ELF-1 (cell line): Measurements from ENCODE around the gene PDXDC1.
A peak's percentile ranks its signal among the peaks of the same experiment; 100 is the strongest.
"Not testable (repeated sequence)": the region's sequence is repeated elsewhere in the genome, so short reads cannot be mapped to it uniquely, and the experiment has no call there.

Experiments
- DNase-seq: peaks from one replicate; pipeline ENCODE4 v3.0.0-alpha.2; 2016; ENCODE audit warnings: low read depth, low spot score

Gene PDXDC1

DNA sequence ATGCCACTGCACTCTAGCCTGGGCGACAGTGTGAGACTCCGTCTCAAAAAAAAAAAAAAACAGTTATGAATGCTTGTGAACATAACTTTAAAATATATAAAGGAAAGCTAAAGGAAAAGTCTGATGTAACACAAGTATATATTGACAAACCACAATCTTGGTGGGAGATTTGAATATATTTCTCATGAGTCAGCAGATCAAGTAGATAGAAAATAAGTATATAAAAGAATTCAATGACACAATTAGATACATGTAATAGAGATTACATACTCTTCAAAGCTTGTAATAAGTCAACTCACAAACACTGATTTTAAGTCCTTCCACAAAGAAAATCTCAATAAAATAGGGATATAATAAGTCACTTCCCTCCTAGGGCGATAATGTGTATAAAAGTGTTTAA is 40.8 kb downstream of the PDXDC1 start:
- not testable (repeated sequence) for DNase-seq

DNA sequence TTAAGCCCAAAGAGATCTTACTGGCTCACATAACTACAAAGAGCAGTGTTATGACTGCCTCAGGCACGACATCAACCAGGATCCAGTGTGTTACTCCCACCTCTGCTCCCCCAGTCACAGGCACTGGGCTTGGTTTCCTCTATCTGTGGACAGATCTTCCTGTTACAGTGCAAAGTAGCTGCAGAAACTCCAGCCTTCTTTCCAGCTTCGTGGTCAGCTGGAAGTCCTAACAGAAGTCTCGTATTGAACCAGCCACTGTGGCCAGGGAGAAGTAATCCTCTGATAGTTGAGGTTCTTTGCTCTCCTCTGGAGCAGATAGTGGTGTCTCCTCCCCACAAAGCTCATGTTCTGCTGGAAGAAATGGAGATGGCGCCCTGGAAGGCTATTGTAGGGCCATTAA is 41.5 kb downstream of the PDXDC1 start:
- not testable (repeated sequence) for DNase-seq

DNA sequence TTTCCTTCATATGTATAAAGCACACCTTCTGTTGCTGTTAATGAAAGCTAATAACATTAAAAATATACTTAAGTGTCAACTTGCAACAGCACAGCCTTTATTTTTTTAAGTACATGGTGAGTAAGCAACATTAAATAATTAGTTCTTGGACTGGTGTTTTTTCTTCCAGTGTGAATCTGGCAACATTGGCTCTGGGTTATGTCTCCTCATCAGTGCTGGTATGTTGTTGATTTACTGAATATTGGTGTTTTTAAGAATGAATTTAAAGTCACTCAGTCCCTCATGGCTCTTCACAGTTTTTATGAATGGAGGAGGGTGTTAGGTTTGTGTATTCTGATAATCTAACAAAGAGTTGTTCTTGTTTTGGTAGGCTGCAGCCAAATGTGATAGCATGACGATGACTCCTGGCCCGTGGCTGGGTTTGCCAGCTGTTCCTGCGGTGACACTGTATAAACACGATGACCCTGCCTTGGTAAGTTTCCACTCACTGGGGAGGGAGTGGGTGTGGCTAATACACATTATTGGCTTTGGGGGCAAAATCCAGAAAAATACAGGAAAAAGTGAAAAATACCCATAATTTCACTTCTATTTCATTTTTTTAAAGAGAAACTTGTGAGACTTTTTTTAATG is 42.2 kb downstream of the PDXDC1 start:
- not testable (repeated sequence) for DNase-seq

DNA sequence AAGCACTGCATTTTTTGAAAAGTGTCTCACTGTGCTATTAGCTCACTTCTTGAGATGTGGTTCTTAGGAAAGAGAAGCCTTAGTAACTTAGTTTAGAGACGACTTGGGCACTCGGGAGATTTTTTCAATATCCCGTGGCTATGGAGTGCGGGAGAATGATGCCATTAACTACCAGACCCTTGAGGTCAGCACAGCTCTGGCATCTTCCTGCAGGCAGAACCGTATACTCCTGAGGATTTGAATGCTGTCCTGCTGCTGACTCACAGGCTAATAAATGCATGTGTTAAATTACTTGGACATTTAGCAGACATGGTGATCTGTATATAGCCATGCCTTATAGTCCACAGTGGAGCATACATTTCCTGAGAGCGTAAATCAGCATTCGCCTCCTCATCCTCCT is 46.6 kb downstream of the PDXDC1 start:
- DNase-seq: not testable (repeated sequence)

DNA sequence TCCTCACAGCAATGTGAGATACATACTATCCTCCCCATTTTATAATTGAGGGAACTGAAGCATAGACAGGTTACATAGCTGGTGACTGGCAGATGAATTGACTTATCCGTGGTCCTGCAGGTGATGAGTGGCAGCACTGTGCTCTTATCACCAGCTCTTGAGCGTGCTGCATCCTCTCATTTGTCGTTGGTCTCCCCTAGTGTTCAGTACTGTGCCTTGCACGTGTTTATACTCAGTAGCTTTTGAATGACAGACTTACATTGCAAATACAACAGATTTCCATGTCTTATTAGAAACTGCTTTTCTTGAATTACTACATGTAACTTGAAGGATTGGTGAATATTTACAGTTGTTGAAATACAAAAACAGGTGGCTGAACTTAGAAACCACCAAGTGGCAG is 47.4 kb downstream of the PDXDC1 start:
- peak; percentile 54 for DNase-seq

DNA sequence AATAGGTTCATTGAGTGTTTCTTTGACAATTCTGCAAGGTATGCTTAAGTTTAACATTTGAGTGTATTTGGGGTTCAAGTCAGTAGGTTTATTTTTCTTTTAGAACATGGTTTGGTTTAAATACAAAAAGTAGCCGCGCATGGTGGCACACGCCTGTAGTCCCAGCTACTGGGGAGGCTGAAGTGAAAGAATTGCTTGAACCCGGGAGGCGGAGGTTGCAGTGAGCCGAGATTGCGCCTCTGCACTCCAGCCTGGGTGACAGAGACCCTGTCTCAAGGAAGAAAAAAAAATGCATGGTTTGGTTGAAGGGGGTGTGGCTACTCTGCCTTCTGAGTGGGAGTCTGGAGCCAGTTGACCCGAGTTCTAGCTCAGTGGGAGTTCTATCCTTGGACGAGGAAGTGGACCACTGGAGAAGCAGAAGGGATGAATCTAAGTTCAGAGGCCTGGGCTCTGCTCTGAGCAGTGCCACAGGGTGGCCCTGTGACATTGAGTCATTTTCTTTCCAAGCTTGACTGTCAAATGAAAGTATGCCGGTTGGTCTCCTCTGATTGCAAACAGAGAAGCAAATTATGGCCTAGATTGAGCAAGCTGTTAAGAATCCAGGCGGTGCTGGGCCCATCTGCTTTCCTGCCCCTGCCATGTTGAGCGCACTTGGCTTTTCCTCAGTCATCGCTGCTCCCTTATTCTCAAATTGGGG is 48.7 kb downstream of the PDXDC1 start:
- not testable (repeated sequence) for DNase-seq

DNA sequence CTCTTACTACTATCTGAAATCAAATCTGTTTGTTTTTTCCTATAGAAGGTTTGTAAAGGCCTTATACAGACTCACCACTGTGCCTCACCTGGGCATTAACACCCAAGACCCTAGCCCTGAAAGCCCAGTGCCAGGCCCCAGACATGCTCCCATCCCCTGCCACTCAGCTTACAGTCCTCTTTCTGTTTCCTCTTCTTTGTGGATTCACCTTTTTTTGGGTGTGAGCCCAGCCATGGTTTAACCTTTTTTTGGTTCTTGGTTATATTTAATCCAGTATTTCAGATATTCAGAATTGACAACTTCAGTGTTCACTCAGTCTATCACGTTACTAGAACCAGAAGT is 50.0 kb downstream of the PDXDC1 start:
- not testable (repeated sequence) for DNase-seq

DNA sequence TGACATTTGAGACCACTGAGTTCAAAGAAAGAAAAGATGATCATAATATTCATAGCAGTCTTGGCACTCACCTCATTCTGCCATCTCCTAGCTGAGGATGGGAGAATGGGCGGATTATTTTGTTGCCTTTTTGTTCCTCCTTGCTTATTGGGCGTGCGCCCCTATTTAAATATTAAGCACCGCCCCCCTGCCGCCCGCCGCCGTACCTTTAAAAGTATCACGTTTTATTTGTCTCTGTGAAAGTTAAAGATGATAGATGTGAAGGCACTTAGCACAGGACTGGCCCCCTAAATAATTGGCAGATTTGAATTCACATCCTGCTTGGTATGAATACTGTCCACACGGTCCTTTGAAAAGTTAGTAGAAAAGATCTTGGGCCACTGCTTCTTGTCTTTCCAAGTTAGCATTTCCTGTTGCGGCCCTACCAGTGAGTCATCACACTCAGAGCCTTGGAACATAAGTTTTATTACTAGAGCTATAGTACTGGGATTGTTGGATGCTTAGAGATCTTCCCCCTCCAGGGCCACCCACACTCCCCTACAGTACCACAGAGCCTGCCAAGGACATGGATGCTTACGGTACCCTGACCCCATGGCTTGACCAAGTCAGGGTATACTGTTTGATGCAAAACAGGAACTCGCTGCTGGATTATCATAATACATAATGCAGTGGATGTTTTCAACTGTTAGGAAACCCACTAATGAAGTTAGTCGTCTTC is 50.6 kb downstream of the PDXDC1 start:
- not testable (repeated sequence) for DNase-seq

DNA sequence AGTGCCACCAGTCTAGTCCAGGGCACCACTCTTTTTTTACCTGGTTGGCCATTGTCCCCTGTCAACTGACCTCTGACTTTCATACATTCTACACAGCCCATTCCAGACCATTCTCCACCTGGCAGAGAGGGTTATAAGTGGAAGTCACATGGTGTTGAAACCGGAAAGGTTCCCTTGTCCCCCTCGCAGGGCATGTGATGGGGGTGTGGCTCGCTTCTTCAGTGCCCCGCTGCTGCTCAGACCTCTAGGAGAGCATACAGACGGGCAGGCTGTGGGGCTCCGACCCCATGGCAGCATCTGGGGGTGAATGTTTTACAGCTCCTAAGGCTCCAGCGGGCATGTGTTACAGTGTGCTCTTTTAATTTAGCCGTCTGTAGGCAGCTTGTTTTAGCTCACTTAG is 52.2 kb downstream of the PDXDC1 start:
- DNase-seq: not testable (repeated sequence)

DNA sequence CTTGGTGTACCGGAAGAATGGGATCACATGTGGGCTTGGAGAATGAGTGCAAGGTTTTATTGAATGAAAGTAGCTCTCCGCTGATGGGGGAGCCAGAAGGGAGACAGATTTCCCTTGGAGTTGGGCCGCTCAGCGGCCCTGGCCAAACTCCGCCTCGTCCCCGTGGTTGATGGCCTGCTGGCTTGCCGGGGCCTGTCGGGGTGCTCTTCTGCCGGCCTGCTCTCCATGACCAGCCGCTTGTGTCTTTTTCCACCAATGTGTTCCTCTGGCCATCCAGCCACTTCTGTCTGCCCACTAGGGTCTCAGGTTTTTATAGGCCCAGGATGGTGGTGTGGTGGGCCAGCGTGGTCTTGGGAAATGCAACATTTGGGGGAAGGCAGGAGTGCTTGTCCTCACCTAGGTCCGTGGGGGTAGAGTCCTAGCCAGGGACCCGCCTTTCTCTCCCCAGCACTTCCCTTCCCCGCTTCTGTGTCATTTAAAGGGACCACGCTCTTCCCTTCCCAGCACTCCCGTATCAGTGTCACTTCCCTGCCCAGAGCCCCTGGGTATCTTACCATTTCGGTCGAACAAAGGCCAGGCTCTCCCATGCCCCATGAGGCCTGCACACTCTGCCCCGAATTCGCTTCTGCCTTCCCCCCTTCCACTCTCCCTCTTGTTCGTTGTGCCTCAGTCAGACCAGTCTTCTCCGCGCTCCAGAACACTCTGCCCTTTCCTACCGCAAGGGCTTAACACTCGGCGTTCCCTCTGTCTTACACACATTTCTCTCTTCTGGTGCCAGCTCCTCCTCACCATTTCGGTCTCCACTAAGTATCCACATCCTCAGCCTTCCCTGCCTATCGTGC is 52.9 kb downstream of the PDXDC1 start:
- DNase-seq: not testable (repeated sequence)

DNA sequence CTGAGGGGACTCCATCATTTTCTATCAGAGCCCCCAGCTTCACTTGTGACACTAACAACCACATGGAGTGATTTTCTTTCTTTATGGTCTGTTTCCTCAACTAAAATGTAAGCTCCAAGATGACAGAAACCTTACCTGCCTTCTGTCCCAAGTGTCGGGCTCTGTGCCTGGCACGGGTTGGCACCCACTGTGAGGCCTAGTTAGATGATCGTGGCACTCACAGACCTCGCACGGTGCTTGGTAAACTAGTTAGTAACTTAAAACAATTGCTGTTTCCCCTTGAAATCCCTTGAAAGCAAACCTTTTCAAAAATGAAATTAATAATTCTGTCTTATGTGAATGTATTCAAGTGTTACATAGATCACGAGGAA is 53.5 kb downstream of the PDXDC1 start:
- not testable (repeated sequence) for DNase-seq

DNA sequence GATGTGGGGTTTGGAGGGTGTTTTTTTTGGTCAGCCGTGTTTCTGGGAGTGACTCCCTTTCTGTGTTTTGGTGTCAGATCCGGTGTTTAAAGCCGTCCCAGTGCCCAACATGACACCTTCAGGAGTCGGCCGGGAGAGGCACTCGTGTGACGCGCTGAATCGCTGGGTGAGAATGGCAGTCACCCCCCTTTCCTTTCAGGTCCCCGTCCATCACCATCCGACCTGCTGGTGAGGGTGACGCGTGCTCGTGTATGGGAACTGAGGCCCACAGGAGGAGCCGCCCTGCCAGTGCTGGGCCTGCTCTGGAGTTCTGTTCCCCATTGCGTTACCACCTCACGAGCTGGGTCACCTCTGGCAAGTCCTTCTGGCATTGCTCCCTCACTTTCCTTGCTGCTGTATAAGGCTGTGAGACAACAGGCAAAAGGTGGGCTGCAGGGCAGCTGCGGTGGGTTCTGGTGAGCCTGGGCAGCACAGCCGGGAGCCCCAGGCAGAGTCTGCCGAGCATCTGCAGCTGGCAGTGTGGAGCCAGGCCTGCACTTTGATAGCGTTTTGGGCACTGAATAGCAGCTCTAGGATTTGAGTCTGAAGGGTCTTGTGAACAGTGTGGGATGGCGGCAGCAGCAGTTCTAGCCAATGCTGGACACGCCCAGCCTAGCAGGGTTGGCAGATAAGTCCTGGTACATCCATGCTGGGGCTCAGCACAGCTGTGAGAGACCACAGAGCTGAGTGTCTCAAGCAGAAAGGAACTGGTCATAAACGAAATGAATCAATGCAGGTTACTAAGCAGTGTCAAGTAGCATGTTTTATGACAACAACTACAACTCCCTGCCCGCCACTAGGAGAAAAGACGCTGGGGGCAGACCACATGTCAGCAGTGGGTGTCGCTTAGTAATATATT is 54.2 kb downstream of the PDXDC1 start:
- DNase-seq: not testable (repeated sequence)

DNA sequence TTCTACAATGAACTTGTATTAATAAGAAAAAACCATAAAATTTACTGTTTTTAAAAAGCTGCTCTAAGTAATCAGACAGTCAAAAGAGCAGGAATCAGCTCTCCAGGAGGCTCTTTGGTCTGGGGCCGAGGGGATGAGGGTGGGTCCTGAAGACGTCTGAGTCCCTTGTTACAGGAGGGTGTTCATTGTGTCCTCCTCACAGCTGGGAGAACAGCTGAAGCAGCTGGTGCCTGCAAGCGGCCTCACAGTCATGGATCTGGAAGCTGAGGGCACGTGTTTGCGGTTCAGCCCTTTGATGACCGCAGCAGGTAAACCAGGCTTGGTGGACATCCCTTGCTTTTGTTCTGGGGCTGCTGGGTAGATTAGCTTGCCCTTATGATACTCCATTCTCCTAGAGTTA is 54.9 kb downstream of the PDXDC1 start:
- not testable (repeated sequence) for DNase-seq

DNA sequence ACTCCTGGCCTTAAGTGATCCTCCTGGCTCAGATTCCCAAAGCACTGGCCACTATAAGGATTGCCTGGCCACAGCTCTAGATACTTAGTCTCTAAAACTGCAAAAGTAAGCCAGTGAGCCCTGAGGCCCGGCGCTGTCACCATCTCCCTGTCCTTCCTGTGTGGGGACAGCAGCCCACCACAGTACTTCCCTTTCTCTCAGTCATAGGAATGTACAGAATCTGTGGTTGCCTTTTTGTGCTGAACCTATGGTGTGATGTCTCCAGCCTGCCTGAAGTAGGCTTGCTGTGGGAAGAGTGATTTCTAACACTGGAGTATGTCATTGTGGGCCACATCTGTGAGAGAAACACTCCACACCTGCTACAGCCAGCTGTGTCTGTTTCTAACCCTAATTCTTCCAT is 56.4 kb downstream of the PDXDC1 start:
- no peak for DNase-seq

DNA sequence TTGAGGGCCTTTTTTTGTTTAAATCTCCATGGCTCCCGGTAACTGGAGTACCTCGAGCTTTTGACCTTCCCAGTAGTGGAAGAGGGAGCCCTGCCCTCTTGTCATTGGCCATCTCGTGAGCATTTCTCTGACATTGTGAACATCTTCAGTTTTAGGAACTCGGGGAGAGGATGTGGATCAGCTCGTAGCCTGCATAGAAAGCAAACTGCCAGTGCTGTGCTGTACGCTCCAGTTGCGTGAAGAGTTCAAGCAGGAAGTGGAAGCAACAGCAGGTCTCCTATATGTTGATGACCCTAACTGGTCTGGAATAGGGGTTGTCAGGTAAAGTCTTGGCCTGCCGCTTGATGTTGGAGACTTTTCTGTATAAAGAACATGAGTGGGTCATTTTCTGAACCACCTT is 56.8 kb downstream of the PDXDC1 start:
- no peak for DNase-seq

DNA sequence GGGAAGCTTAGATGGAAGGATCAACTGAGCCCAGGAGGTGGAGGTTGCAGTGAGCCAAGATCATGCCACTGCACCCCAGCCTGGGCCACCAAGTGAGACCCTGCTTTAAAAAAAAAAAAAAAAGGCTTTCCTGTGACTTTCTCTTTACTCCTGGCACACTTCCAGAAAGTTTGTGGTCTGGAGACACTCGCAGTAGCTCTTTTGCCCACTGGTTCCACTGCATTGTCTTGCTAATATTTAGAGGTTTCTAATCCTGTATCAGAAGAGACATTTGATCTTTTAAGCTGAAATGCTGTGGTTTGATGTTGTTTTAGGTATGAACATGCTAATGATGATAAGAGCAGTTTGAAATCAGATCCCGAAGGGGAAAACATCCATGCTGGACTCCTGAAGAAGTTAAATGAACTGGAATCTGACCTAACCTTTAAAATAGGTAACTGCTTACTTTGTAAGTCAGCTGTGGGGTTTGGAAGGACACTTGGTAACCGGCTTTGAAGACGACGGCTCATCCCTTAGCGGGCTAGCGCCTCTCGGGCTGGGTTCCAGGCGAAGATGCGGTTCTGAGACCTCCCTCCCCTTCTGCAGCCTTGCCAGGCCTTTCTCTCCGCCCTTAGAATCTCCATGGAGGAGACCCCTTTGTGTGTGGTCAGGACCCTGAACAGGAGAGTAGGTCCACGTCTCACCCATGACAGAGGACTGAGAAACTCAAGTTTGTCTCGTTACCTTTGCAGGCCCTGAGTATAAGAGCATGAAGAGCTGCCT is 57.9 kb downstream of the PDXDC1 start:
- DNase-seq: no peak

DNA sequence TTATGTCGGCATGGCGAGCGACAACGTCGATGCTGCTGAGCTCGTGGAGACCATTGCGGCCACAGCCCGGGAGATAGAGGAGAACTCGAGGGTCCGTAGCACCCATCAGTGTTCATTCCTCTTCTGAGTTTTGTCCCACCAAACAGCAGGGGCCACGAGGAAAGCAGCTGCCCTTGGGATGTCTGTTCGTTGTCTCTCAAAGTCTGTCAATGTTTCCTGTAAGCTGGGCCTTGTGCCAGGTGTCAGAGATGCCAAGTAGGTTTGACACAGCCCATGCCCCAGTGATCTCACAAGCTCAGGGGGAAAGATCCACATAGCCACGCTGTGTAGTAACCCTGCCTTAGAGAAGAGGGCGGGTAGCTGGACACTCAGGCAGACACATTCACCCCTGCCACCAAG is 58.5 kb downstream of the PDXDC1 start:
- DNase-seq: no peak

DNA sequence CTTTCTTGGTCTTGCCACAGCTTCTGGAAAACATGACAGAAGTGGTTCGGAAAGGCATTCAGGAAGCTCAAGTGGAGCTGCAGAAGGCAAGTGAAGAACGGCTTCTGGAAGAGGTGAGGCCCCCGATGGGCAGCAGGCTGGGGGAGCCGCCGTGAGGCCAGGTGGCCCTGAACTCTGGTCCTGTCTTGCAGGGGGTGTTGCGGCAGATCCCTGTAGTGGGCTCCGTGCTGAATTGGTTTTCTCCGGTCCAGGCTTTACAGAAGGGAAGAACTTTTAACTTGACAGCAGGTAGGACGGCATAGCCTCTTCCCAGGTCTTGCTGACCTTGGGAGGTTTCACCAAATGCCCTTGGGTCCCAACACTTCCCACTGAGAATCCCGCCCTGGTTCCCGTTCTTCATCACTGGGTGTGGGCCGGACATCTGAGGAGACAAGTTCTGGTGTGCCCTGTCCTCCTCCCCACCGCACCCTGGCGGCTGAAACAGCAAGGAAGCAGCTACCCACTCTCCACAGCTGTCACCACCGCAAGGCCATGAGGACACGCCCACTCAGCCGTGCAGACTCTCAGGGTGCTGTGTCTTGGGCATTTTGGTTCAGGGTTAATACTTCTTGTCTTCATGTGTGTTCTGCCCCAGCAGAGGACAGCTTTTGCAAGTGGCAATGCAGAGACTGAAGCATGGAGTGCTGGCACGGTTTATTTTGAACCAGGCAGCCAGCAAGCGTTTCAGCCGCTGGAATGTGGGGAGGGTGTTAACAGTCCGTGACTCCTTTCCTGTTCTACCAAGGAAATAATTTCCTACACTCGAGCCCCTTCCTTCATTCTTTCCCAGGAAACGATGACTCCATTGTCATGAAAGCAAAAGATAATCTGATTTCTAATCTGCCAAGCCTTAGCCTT is 59.7 kb downstream of the PDXDC1 start:
- no peak for DNase-seq

DNA sequence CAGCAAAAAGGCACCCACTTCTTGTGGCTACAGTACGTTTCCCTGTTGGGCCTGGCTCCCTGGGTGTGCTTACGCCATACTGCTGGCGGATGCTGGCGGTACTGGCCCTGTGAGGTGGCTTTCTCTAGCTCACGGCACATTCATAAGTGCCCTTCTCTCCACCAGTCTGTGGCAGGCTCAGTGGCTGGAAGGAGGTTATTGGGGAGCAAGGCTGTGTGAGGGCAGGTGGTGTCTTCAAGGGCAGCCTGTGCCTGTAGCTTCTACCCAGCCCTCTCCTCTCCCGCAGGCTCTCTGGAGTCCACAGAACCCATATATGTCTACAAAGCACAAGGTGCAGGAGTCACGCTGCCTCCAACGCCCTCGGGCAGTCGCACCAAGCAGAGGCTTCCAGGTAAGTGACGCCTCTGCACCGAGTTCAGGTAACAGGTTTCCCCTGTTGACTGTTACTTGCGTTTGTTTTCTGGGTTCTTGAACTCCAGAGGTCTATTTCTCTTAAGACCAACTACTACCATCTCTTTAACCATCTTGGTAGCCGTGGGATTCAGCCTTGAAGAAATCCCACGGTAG is 60.4 kb downstream of the PDXDC1 start:
- no peak for DNase-seq
